Amygdala (tissue), 56 donors: ENCODE results near the gene SLC34A3.

Source experiments
- DNase-seq, 56 donors: peaks; one replicate each; lab custom pipeline; 2025; lab: John Stamatoyannopoulos, UW

Gene SLC34A3

GRCh38 chr9:137230705-137231371, at the start of gene SLC34A3:
Gene SLC34A3, plus strand, starts transcription at chr9:137230901. Its CDS starts 802 bp downstream, at chr9:137231703.
- DNase-seq: no peak

- DNase-seq: no peak
Measured at GRCh38 chr9:137181680-137182079, 49.0 kb upstream of the SLC34A3 start.

GRCh38 chr9:137182836-137183235, 47.9 kb upstream of the SLC34A3 start:
- no peak for DNase-seq

DNA sequence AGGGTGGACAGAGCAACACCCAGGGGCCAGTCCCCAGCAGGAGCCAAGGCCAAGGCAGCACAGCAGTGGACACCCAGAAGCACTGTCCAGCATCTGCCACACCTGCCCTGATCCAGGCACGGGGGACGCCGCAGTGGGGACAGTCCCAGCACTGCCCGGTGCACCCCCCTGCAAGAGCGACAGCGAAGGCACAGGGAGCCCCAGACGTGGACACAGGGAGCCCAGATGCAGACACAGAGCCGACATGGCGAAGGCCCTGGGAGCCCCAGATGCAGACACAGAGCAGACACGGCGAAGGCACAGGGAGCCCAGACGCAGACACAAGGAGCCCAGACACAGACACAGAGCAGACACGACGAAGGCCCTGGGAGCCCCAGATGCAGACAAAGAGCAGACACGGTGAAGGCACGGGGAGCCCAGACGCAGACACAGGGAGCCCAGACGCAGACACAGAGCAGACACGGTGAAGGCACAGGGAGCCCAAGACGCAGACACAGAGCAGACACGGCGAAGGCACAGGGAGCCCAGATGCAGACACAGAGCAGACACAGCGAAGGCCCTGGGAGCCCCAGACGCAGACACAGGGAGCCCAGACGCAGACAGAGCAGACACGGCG, 46.6 kb upstream of the SLC34A3 start:
- DNase-seq: no peak

- no peak for DNase-seq
Measured at GRCh38 chr9:137184881-137185660, 45.6 kb upstream of the SLC34A3 start.

DNA sequence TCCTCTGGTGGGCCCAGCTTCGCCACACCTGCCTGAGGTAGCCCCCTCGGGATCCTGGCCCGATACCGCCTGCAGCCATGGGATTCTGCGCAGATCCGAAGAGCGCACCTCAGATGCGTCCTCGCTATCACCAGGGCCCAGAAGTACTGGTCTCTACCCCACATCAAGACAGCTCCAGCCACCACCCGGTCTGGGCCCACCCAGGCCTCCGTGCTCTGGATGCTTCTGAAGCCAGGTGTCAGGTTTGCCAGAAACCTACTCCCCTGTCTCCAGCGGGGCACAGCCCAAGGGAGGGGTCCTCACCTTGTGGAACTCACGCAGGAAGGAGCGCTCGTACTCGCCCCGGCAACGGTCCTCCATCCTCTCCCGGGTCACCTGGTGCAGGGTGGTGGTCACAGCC, 44.8 kb upstream of the SLC34A3 start:
- no peak for DNase-seq

DNA sequence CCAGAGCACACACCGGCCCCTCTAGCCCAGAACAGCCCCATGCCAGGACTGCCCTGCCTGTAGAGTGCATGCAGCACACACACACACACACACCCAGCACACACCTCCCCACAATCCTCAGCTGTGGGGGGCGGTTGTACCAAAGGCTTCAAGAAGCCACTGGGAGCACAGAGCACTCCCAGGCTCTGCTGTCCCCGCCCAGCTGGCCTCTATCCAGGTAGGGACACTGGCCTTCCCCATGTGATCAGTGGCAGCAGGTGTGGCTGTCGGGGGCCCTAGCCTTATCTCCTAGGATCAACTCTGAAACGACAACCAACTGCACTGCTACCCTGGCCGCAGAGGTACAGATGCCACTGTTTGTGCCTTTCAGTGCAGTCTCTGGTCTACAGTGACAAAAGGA, 44.3 kb upstream of the SLC34A3 start:
- no peak for DNase-seq

DNA sequence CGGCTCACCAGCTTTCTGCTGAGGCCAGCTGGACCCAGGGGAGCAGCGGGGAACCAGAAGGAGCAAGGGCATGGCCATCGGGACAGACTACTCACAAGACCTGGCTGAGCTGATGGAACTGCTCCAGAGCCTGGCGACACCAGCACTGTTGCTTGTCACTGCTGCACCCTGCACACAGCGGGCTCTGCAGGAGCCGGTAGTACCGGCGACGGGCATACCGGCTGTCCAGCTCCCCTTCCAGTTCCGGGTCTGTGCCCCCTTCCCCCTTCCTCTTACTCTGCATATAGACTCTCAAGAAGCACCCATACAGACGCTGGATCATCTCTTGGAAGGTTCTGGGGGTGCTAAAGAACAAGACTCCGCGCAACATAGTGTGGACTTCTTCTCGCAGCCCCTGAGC, 43.3 kb upstream of the SLC34A3 start:
- DNase-seq: no peak

GRCh38 chr9:137188086-137188489, 42.6 kb upstream of the SLC34A3 start:
- DNase-seq: no peak

DNA sequence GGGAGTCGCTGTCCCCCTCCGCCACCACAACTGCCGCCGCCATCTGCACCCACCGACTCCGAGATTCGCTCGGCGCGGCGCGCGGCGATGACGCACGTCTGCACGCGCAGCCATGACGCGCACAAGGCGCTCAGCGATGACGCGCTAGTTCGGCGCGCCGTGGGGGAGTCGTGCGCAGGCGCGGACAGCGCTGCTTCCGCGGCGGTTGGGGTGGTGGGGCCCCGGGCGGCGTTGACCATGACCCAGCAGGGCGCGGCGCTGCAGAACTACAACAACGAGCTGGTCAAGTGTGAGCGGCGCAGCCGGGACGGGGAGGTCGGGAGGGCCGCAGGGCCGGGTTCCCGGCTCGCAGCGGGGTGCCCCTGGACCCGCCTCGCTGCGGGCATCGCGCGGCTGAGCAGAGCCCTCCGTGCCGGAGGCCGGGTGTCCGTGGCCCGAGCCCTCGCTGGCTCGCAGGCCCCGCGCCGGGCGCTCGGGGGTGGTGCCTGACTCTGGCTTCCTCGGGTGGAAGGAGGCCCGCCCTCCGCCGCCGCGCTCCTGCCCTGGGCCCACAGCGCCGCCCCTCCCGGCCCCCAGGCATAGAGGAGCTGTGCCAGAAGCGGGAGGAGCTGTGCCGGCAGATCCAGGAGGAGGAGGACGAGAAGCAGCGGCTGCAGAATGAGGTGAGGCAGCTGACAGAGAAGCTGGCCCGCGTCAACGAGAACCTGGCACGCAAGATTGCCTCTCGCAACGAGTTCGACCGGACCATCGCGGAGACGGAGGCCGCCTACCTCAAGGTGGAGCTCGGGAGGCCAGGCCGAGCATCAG, 42.0 kb upstream of the SLC34A3 start, which contains the start of the genes ANAPC2 and SSNA1:
ANAPC2 (minus strand) TSS at position 71 of the 807 bp plus-strand sequence; CDS start at position 43, 28 bp downstream.
SSNA1 (plus strand) TSS at position 187 of the 807 bp plus-strand sequence; CDS start at position 238, 51 bp downstream.
- DNase-seq: peak; percentile 50 to 96 (median 88)

GRCh38 chr9:137189297-137190295, 41.1 kb upstream of the SLC34A3 start:
- DNase-seq: no peak

DNA sequence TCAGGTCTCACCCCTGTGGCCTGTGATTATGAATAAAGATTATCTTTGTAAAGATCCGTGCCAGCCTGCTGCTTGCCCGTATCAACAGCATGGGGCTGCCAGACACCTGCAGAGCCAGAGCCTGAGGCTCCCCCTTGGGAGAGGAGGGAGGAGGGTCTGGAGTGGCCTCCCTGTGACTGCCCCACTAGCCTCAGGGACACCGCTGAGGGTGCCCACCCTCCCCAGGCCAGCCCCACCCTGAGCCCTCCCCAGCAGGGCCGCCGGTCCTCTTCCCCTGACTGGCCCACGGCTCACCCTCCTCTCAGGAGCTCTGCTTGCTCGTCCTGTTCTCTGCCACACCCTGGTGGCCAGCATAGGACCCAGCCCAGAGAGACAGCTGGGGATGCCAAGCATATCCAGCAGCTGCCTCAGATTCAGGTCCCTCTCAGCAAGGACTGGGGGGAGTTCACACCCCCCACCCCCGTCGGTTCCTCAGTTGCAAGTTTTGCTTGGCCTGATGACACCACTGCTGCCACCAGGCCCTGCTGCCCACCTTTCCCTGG, 40.3 kb upstream of the SLC34A3 start:
- no peak for DNase-seq

- no peak for DNase-seq
Measured at GRCh38 chr9:137191245-137191644, 39.5 kb upstream of the SLC34A3 start.

- DNase-seq: peak in 48 of 56 donors; percentile 19 to 89 (median 66)
Measured at GRCh38 chr9:137191691-137192447, 38.8 kb upstream of the SLC34A3 start.

- no peak for DNase-seq
Measured at GRCh38 chr9:137192448-137192780, 38.3 kb upstream of the SLC34A3 start.

- DNase-seq: no peak
Measured at GRCh38 chr9:137192859-137193258, 37.8 kb upstream of the SLC34A3 start.

GRCh38 chr9:137193771-137194170, 36.9 kb upstream of the SLC34A3 start:
- DNase-seq: no peak

DNA sequence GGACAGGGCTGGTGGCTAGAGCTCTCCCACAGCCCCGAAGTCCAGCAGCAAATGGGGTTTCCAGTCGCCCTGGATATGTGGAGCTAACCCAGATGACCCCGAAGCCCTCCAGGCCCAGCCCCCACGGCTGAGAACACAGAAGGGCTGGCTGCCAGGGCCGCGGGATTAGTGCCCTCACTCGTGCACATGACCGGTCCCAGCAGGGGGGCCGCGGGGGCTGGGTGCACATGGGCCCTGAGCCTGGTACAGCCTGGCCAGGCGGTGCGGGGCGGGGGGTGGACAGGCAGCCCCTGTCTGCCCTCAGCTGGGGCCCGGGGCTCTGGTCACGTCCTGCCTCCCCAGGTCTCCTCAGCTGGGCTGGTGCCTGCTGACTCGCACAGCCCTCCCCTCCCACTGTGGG, 36.3 kb upstream of the SLC34A3 start:
- peak in 55 of 56 donors; percentile 45 to 97 (median 87) for DNase-seq
